ENCODE results near the gene VTI1A.

GRCh38 chr10:112841549-112841948, 394.5 kb downstream of the VTI1A start:
- TF ChIP-seq POLR2A (IDR thresholded peaks at IDR 0.05; ENCODE audit: extremely low read depth, insufficient read length), result no peak
- TF ChIP-seq CTCF (IDR thresholded peaks at IDR 0.05; ENCODE audit: low read depth, low read length), result no peak
- TF ChIP-seq MYC (IDR thresholded peaks at IDR 0.05; ENCODE audit: low read depth, low read length), result no peak
- TF ChIP-seq MAX (IDR thresholded peaks at IDR 0.05; ENCODE audit: low read depth, low read length), result no peak

Data from NB4 (cell line).